ENCODE results near the gene NRXN2.

DNA sequence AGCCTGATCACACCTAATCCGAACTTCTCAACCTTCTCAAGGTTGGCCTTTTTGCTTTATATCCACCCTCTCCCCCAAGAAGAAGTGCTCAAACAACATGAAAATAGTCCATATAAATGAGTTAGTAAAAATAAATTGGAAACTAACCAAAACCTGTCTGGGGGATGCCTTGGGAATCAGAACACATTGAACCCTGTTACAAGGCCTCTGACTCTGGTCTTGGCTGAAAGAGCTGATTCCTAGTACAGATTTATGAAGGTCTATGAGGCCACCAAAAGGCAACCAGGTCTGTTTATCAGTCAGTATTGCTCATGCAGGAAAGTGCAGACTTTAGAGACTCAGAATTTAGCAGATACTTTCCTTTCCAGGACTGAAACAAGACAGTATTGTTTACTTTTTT lies 49.7 kb downstream of the NRXN2 start:
- TF ChIP-seq, protein P1, sequence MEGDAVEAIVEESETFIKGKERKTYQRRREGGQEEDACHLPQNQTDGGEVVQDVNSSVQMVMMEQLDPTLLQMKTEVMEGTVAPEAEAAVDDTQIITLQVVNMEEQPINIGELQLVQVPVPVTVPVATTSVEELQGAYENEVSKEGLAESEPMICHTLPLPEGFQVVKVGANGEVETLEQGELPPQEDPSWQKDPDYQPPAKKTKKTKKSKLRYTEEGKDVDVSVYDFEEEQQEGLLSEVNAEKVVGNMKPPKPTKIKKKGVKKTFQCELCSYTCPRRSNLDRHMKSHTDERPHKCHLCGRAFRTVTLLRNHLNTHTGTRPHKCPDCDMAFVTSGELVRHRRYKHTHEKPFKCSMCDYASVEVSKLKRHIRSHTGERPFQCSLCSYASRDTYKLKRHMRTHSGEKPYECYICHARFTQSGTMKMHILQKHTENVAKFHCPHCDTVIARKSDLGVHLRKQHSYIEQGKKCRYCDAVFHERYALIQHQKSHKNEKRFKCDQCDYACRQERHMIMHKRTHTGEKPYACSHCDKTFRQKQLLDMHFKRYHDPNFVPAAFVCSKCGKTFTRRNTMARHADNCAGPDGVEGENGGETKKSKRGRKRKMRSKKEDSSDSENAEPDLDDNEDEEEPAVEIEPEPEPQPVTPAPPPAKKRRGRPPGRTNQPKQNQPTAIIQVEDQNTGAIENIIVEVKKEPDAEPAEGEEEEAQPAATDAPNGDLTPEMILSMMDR (IDR thresholded peaks at IDR 0.05): no peak
- TF ChIP-seq POLR2AphosphoS5 (IDR thresholded peaks at IDR 0.05; ENCODE audit: low read depth, low read length) (no peak), MEF2A (IDR thresholded peaks at IDR 0.05; ENCODE audit: borderline replicate concordance, low read depth) (no peak), TCF12 (IDR thresholded peaks at IDR 0.05) (no peak)
- TF ChIP-seq, protein P2, sequence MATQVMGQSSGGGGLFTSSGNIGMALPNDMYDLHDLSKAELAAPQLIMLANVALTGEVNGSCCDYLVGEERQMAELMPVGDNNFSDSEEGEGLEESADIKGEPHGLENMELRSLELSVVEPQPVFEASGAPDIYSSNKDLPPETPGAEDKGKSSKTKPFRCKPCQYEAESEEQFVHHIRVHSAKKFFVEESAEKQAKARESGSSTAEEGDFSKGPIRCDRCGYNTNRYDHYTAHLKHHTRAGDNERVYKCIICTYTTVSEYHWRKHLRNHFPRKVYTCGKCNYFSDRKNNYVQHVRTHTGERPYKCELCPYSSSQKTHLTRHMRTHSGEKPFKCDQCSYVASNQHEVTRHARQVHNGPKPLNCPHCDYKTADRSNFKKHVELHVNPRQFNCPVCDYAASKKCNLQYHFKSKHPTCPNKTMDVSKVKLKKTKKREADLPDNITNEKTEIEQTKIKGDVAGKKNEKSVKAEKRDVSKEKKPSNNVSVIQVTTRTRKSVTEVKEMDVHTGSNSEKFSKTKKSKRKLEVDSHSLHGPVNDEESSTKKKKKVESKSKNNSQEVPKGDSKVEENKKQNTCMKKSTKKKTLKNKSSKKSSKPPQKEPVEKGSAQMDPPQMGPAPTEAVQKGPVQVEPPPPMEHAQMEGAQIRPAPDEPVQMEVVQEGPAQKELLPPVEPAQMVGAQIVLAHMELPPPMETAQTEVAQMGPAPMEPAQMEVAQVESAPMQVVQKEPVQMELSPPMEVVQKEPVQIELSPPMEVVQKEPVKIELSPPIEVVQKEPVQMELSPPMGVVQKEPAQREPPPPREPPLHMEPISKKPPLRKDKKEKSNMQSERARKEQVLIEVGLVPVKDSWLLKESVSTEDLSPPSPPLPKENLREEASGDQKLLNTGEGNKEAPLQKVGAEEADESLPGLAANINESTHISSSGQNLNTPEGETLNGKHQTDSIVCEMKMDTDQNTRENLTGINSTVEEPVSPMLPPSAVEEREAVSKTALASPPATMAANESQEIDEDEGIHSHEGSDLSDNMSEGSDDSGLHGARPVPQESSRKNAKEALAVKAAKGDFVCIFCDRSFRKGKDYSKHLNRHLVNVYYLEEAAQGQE (IDR thresholded peaks at IDR 0.05; ENCODE audit: low read depth, low read length): no peak
